HS-27A (cell line): ENCODE measurements around the gene PCDH1.
"Not testable (repeated sequence)": the region's sequence is repeated elsewhere in the genome, so short reads cannot be mapped to it uniquely, and the experiment has no call there.

ENCODE experiments used
- DNase-seq: peaks from one replicate; pipeline ENCODE4 v3.0.0-alpha.2; 2012; ENCODE audit warnings: low read depth, missing footprints

PCDH1 gene

GRCh38 chr5:141898448-141899049 lies 20.3 kb upstream of the PCDH1 start:
- DNase-seq: no peak

- no peak for DNase-seq
Measured at GRCh38 chr5:141897425-141897824, 19.2 kb upstream of the PCDH1 start.

GRCh38 chr5:141890429-141890828 lies 12.2 kb upstream of the PCDH1 start:
- DNase-seq: not testable (repeated sequence)

GRCh38 chr5:141889282-141889871 lies 11.2 kb upstream of the PCDH1 start:
- no peak for DNase-seq

- no peak for DNase-seq
Measured at GRCh38 chr5:141883892-141884318, 5.7 kb upstream of the PCDH1 start.

GRCh38 chr5:141883184-141883891 lies 5.1 kb upstream of the PCDH1 start:
- no peak for DNase-seq

- DNase-seq: no peak
Measured at GRCh38 chr5:141882594-141883183, 4.5 kb upstream of the PCDH1 start.

- no peak for DNase-seq
Measured at GRCh38 chr5:141881886-141882285, 3.7 kb upstream of the PCDH1 start.

- DNase-seq: no peak
Measured at GRCh38 chr5:141880961-141881801, 3.0 kb upstream of the PCDH1 start.

- DNase-seq: no peak
Measured at GRCh38 chr5:141879941-141880738, 1.9 kb upstream of the PCDH1 start.

- DNase-seq: no peak
Measured at GRCh38 chr5:141879426-141879759, 1.2 kb upstream of the PCDH1 start.

- peak; percentile 54 for DNase-seq
Measured at GRCh38 chr5:141878711-141879425, 658 bp upstream of the PCDH1 start.

GRCh38 chr5:141877356-141878185 lies 639 bp downstream of the PCDH1 start:
- DNase-seq: no peak

- DNase-seq: no peak
Measured at GRCh38 chr5:141876628-141877355, 1.4 kb downstream of the PCDH1 start.

GRCh38 chr5:141875795-141876627 lies 2.2 kb downstream of the PCDH1 start:
- DNase-seq: no peak

- DNase-seq: no peak
Measured at GRCh38 chr5:141875022-141875740, 3.0 kb downstream of the PCDH1 start.

- no peak for DNase-seq
Measured at GRCh38 chr5:141874262-141874964, 3.8 kb downstream of the PCDH1 start.
